GM19240 (cell line): ENCODE data around the gene TIAM2.
"Not testable (repeated sequence)": the region's sequence is repeated elsewhere in the genome, so short reads cannot be mapped to it uniquely, and the experiment has no call there.

Source experiments
- DNase-seq: peaks from one replicate; pipeline ENCODE4 v3.0.0; 2011; ENCODE audit warnings: low spot score; ENCODE audit not compliant: insufficient read length

Gene TIAM2

DNA sequence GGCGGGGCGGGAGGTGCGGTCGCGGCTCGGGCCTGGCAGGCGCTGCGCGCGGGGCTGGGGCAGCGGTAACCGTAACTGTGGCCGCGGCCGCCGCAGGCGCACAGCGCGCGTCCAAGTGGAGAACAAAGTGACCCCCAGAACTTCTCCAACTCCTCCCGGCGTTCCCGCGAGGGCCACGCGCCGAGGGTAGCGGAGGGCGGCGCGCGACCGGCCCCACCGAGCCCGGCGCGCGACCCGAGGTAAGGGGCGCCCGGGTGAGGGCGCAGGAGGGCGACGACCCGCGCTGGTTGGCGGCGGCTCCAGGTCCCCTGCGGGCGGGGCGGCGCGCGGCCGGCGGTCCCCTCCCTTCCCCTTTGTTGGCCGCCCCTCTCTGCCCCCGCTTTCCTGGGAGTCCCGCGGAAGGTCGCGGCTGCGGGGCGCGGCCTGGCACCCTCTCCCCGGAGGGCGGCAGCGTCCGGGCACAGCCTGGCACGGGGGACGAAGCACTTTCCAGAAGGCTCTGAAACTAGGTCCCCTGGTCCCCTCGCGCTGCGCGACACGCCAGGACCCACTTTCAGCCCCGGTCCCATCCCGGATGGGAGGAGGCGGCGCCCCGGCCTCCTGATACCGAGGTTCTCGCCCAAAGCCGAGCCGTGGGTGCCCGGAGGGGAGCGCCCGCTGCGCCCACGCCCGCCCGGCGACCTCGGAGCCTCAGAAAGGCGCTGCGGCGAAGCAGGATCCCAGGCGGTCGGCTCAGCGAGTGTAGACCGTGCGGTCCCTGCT lies at the start of gene TIAM2:
TSS of gene TIAM2 (plus strand) at position 62 of the 762 bp plus-strand sequence. CDS start 133,909 bp downstream, outside the sequence.
- no peak for DNase-seq

DNA sequence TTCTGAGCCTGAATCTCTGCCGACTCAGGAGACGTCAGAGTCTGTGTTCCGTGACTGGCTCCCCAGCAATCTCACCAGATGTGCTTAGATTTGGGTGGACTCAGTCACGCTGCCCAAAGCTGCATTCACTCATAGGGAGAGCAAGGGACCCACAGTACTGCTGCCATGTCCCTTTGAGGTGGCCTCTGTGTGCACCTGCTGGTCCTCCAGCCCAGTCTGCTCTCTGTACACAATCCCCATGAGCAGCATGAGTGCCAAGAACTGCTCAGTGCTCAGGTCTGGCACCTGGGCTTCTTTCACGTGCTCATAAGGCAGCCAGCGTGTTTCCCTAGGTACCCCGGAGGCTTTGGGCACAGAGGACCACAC lies 44.2 kb upstream of the TIAM2 start:
- DNase-seq = no peak

DNA sequence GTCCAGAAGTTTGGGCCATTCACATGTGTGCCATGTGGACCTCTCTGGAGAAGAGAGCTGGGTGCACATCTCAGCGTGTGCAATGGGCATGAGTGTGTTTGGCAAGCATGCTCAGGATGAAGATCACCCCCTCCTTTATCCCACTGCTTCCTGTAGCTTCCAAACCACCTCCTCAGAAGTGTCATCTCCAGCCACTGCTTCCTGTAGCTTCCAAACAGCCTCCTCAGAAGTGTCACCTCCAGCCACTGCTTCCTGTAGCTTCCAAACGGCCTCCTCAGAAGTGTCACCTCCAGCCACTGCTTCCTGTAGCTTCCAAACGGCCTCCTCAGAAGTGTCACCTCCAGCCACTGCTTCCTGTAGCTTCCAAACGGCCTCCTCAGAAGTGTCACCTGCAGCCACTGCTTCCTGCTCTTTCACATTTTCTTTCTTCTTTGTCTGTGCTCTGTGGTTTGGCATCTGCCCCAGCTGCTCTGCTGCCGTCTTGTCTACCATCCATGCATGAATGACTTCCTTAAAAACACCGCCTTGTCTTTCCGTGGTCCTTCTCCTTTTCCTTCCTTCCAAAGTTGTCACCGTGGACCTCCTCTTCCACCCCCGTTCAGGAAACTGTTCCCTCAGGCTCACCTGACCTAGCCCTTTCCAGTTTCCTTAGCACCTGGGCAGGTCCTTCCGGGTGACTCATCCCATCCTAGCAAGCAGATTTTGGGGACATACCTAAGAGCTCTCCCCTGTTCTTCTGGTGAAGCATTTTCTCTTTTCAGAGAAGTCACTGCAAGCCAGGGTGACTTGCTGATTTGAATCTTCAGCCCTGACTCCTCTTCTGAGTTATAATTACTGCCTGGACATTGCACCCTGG lies 43.5 kb upstream of the TIAM2 start:
- peak; percentile 31 for DNase-seq

- DNase-seq = no peak
These were observed 41.5 kb upstream of the TIAM2 start for GRCh38 chr6:154953644-154954043.

DNA sequence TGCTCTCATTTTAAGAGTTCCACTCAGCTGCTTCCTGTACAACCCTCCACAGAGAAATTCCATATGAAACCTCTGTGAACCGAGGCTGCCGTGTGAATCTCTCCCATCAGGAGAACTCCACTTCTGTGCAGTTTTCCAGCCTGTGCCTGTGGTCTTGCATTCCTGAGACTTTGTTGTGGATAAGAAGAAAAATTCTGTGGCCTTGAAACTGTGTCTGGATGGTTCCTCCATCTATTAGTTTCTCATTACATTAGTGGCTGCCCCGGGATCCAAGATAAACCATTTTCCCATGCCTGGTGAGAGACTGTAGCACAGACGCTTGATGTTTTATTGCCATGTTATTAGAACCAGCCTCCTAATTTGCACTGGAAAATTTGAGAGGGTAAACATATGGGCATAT lies 40.8 kb upstream of the TIAM2 start:
- no peak for DNase-seq

GRCh38 chr6:154956771-154957522 lies 38.2 kb upstream of the TIAM2 start:
- DNase-seq = no peak

GRCh38 chr6:154958469-154958868 lies 36.6 kb upstream of the TIAM2 start:
- DNase-seq = no peak

DNA sequence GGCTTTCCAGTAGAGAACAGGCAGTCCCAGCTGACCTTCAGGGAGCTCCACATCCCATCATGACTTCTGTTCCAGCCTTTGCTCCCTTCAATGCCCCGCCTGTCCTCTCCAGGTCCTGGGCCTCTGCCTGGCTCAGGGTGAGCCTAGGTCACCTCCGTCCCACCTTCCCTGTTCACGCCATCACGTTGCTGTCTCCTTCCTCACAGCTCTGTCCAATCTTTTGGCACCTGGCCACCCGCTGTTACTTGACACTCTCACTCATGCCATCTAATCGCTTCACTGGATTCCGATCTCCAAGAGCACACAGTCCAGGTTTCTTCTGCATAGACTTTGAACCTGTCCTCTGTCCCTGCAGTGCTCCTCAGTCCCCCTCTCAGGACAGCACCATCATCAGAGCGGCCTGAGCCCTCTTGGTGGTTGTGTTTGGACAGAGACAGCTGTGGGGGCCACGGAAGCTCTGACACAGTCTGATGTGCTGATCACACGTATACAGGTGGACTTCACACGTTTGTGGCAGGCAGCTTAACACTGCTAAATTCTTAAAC lies 34.7 kb upstream of the TIAM2 start:
- DNase-seq = no peak

DNA sequence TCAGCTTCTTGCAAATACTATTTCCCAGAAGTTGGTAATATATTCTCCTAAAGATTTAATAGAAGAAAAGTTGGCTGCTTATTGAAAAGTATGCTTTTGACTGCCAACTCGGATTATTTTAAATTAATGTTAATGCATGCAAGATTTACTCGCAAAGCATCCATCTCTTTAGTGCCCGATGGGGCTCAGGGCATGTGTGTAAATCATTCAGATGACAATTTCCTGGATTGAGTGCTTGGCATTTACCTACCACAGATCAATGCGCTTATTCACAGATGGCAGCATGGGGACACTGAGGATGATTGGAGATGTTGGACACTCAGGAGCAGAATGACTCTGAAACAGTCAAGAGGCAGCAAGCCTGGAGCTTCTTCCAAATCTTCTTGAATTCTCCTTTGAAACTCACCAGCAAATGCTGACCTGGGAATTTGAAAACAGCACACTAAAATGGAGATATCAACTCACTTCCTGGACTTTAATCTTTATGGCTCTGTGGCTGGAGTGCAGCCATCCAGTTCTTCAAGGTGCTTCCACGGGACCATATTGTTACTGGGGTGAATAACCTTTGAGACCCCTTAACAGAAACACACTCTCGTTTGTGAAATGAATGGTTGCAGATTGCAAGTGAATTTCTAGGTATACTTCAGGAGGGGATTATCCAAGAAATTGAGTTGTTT lies 34.1 kb upstream of the TIAM2 start:
- no peak for DNase-seq

- DNase-seq = no peak
These were observed 32.4 kb upstream of the TIAM2 start for GRCh38 chr6:154962753-154963152.

- not testable (repeated sequence) for DNase-seq
These were observed 28.9 kb upstream of the TIAM2 start for GRCh38 chr6:154966065-154966770.

- no peak for DNase-seq
These were observed 25.3 kb upstream of the TIAM2 start for GRCh38 chr6:154969796-154970195.

GRCh38 chr6:154974485-154975149 lies 20.5 kb upstream of the TIAM2 start:
- DNase-seq = no peak

GRCh38 chr6:154977588-154977987 lies 17.5 kb upstream of the TIAM2 start:
- DNase-seq = no peak

GRCh38 chr6:154980273-154981078 lies 14.6 kb upstream of the TIAM2 start:
- no peak for DNase-seq

DNA sequence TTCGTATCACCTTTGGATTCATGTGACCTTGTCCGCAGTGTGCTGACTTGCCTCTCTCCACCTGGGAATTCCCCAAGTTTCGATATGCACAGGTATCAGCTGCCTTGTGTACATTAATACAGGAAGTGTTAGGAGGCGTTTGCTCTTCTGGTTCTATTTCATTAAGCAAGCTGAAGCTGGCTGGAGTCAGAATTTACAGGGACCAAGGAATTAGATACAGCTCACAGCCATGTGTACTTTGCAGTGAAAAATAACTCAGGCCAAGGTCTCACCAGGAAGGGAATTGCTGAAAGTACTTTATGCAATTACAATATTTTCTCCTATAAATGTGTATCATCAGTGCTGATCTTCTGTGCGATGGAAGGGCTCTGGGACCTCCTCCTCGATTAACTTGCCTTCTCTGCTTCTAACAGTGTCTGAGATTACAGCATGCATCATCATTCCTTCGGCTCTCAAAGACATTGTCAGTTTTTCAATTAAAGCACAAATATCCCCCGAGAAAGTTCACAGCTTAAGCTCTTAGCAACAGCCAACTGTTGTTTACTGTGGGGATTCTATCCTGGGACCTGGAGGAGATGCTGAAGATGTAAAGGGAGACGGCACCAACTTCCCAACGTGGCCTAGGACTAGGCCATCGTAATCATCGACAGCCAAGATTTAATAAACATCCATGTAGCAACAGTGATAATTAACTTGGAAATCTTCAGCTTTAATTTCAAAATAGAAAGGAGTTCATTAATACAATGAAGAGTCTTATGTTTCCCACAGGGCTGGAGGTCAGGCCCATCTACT lies 13.8 kb upstream of the TIAM2 start:
- no peak for DNase-seq

DNA sequence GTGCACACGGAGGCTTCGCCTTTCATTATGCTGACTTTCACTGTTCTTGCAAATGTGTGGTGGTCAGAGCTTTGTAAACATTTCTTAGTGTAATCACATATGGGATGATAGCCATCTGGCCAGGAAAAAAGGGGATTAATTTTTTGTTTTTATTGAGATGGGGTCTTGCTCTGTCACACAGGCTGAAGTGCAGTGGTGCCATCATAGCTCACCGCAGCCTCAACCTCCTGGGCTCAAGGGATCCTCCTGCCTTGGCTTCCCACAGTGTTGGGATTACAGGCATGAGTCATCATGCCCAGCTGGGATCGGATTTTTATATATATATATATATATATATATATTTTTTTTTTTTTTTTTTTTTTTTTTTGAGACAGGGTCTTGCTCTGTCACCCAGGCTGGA lies 11.0 kb upstream of the TIAM2 start:
- no peak for DNase-seq

DNA sequence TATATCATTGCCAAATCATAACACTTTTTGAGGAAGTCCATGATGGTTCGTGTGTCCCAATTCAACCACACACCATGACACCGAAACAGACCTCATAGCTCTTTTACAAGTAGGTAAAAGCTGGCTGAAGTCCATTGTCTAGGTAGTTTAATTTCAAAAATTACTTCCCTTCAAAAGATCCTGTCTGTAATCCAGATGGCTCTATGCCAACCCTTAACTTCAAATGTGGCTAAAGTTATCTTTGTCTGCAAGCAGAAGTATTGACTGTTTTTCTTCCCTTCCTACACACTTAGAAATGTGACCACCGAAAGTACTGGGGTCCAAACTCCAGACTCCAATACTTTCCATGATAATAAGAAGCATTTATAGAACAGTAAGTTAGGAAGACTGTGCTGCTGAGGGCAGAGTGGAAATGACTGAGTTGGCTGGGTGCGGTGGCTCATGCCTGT lies 8.3 kb upstream of the TIAM2 start:
- DNase-seq = no peak
